Activated gamma-delta T cell treated with Interleukin-2 at 50 U/mL for 16 hours (primary cell): ENCODE data around the gene AFF1.
"Not testable (repeated sequence)": the region's sequence is repeated elsewhere in the genome, so short reads cannot be mapped to it uniquely, and the experiment has no call there.

Experiments used
- DNase-seq: peaks from one replicate; pipeline ENCODE4 v3.0.0-alpha.2; 2020

Gene AFF1

GRCh38 chr4:87012265-87012953 is 77.6 kb downstream of the AFF1 start:
- no peak for DNase-seq

GRCh38 chr4:87012954-87013308 is 78.1 kb downstream of the AFF1 start:
- DNase-seq: not testable (repeated sequence)

DNA sequence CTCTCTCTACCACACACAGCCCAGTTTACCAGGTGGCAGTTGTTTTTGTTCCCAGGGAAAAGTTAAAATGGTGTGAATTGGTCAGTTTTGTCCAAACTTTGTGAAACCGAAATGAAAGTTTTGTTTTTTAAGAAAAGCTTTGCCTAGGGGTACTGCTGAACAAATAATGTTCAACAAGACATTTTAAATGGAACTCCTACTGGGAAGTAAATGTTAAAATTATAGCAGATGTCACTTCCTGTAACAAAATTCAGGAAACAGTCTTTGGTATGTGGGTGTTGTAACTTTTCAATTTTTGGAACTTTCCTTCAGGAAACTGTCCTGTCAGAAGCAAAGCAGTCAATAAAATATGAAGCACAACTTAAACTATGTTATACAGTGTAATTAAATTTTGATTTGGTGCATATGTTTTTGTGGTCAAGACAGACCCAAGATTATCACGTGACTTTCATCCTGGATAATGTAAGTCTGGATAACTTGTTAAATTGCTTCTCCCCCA is 79.5 kb downstream of the AFF1 start:
- DNase-seq: no peak

GRCh38 chr4:87015416-87015815 is 80.6 kb downstream of the AFF1 start:
- DNase-seq: no peak

GRCh38 chr4:87017580-87018342 is 83.0 kb downstream of the AFF1 start:
- DNase-seq: no peak

DNA sequence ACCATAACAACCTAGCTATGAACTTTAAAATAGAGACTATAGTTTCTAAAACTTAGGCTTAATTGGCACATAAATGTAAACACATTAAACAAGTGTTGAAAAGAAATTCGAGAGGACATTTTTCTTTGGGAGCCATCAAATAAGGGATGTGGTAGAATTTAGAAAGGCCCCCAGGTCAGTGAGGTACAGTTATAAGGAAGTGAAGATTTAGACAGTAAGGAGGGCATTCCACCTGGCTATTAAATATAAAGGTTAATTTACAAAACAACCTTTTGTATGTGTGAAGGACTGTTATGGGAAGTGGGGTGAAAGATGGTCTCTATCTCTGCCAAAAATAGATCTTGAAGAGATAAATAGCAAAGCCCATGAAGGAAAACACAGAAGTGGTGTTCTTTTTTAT is 83.9 kb downstream of the AFF1 start:
- no peak for DNase-seq

- no peak for DNase-seq
Measured at GRCh38 chr4:87019246-87019791, 84.5 kb downstream of the AFF1 start.

DNA sequence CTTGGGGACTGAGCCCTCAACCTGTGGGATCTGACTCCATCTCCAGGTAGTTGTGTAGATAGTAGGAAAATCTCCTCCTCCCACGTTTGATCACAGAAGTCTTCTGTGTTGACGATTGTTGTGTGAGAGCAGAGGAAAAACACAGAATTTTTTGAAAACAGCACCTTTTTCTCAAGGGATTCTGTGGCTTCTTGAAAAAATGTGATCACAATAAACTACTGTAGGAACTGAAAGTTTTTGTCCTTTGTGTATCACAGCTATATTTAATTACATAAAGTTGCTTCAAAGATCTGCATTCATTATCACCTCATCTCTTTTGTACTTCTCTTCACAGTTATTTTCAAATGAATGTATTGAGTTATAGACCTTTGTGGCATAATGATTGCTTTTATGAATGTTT is 85.1 kb downstream of the AFF1 start:
- DNase-seq: no peak

DNA sequence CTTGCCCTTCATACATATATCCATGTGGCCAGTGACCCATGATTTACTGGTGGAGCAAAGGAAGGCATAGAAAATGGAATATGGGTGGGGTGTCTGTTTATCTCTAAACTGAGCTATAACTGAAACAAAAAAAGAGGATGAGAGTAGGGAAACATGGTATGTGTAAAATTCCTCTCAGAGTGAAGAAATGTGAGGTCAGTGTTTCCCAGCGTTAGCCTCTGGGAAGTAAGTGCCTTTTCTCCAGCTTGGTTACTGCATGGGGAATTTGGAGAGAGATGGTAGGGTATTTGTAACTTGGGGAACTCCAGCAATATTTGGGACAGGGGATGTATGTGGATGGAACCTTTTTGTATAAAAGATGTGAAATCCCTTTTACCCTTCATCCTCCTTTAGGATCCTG is 89.4 kb downstream of the AFF1 start:
- no peak for DNase-seq

DNA sequence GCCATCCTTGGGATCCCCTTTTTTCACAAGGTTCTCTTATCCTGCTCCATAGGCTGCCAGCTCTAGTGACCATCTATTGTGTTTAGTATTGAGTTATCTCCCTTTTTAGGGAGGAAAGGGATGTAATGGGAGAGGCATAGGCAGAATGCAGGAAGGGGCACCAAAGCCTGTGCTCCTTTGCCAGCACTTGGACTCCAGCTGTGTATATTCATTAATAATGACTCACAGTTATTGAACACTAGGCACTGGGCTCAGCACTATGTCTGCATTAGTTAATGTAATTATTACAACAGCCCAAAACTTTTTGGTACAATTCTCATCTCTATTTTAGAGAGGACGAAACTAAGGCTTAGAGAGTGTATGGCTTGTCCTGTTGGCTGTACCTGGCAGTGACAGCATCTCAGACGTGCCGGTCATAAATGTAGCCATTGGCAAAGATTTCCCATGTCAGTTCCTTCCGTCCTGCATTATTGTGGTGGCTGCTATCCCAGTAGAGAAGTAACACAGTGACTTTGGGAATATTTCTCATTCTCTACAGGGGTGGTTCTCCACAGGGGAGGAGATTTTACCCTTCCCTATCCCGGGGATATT is 90.3 kb downstream of the AFF1 start:
- DNase-seq: no peak

DNA sequence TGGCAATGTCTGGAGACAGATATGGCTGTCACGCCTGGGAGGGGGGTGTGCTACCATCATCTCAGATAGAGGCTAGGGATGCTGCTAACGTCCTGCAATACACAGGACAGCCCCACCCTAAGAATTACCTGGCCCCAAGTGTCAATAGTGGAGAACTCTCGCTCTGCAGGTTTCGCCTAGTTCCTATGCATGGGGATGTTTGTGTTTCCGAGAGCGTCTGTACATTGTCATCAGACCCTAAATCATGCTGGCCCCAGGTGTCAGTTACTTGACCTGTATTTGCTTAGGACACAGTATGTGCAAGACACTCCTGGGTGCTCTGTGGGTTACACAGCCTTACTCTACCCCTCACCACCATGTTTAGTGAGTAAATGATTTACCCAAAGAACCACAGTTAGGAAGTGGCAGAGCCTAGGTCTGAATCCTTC is 90.8 kb downstream of the AFF1 start:
- no peak for DNase-seq

GRCh38 chr4:87026800-87027495 is 92.1 kb downstream of the AFF1 start:
- DNase-seq: no peak

GRCh38 chr4:87029356-87029755 is 94.5 kb downstream of the AFF1 start:
- no peak for DNase-seq

- DNase-seq: no peak
Measured at GRCh38 chr4:87030124-87030523, 95.3 kb downstream of the AFF1 start.

DNA sequence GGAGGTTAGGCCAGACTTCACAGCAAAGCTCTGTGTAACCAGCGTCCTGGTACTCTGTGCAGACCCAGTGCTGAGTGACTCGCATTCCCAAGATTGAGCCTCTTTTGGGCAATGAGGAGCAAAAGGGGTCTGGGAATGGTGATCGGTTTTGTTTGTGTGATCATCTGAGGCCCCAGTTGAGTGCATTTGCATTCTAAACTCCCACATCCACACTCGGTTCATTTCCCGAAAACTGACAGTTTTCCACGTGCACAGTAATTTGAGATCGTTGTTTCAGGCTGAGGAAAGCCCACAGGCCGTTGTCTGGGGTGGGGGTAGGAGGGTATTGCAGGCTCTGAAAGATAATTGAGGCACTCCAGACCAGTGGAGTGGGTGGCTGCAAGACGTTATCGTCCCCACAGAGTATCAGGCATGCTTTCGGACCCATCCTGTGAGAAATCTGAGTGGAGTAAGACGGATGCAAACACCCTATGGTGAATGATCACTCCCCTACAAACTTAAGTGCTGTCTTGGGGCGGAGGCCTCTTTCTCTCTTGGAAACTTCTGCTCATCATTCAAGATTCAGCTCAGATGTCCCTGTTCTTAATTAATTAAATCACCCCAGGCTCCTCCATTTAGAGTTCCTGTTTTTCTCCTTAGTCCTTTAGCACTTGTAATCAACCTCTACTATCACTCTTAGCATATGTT is 96.1 kb downstream of the AFF1 start:
- no peak for DNase-seq

GRCh38 chr4:87031920-87032319 is 97.1 kb downstream of the AFF1 start:
- no peak for DNase-seq

GRCh38 chr4:87032884-87033533 is 98.2 kb downstream of the AFF1 start:
- DNase-seq: no peak

GRCh38 chr4:87033902-87034301 is 99.1 kb downstream of the AFF1 start:
- no peak for DNase-seq

- no peak for DNase-seq
Measured at GRCh38 chr4:87034527-87034926, 99.7 kb downstream of the AFF1 start.

DNA sequence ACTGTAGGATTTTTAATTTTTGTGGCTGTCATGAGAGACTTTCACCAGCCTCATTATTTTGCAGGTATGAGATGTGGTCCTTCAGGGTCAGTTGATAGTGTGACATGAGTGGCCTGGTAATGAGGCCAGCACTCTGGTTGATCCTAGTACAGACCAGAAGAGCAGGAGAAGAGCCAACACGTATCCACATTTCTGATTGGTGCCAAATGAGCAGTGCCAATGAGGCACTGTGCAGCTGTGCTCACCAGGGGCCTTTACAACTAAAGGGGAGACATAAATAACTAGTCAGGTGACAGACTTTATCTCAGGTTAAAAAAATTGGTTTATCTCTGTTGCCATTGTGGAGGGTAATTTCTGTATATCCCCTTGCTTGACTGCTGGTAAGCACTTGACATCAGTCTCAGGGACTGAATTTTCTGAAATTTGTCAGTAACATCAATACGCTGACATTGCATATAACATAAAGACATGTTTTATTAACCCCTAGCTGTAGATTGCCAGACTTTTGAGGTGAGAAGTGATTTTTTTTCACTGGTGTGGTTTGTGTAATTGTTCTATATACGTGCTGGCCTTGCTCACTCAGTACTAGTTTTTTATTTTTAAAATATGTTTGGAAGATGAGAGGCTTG is 101.2 kb downstream of the AFF1 start:
- DNase-seq: no peak

DNA sequence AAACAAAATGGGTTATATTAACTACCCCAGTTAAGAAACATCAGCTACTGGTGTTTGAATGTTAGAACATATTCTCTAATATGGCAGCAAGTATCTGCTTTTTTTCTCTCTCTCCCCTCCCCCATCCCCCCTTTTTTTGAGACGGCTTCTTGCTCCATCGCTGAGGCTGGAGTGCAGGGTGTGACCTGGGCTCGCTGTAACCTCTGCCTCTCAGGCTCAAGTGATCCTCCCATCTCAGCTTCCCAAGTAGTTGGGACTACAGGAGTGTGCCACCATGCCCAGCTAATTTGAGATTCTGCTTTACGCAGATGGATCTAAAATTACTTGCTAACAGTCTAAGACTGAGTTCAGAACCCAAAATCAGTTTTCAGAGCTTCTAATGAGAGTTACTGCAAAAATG is 101.9 kb downstream of the AFF1 start:
- DNase-seq: no peak

DNA sequence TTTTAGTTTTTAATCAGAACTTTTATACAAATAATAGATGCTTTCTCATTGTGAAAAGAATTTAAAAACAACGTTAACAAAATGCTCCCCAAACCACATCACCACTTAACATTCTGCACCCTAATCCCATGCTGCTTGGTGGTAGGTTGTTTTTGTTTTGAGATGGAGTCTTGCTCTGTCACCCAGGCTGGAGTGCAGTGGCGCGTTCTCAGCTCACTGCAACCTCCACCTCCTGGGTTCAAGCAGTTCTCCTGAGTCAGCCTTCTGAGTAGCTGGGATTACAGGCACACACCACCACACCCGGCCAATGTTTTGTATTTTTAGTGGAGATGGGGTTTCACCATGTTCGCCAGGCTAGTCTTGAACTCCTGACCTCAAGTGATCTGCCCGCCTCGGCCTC is 102.4 kb downstream of the AFF1 start:
- DNase-seq: not testable (repeated sequence)
